Osteoblast (primary cell): ENCODE results near the gene TTC9B. TPM values are rescaled to one million over a fixed set of nuclear protein-coding genes. Genes with fewer than 3 reads are reported as not detected.
A peak's percentile ranks its signal among the peaks of the same experiment; 100 is the strongest.

Experiments
- DNase-seq: peaks from one replicate; pipeline ENCODE4 v3.0.0; 2011; ENCODE audit warnings: low spot score, mixed read lengths; ENCODE audit not compliant: insufficient read length; ENCODE audit errors: missing footprints
- H2AFZ ChIP-seq: 2 replicates; pipeline ENCODE4 v1.6.0; 2011; ENCODE audit warnings: mild to moderate bottlenecking, low read length
- H3K27ac ChIP-seq: 2 replicates; pipeline ENCODE4 v1.5.1; 2011; ENCODE audit warnings: mild to moderate bottlenecking, low read depth, low read length, moderate library complexity
- H3K27me3 ChIP-seq: 2 replicates; pipeline ENCODE4 v1.6.0; 2012; ENCODE audit warnings: mild to moderate bottlenecking, control low read depth, inconsistent platforms, low read length, moderate library complexity; ENCODE audit not compliant: insufficient read depth
- H3K36me3 ChIP-seq: 2 replicates; pipeline ENCODE4 v1.5.1; 2011; ENCODE audit warnings: mild to moderate bottlenecking, low read length, control low read depth, moderate library complexity; ENCODE audit not compliant: insufficient read depth
- H3K4me1 ChIP-seq: 2 replicates; pipeline ENCODE4 v1.5.1; 2011; ENCODE audit warnings: mild to moderate bottlenecking, low read length, control low read depth, moderate library complexity; ENCODE audit not compliant: insufficient read depth
- H3K4me2 ChIP-seq: 2 replicates; pipeline ENCODE4 v1.6.0; 2011; ENCODE audit warnings: mild to moderate bottlenecking, low read length; ENCODE audit not compliant: insufficient read depth
- H3K4me3 ChIP-seq: fragments of 200-600 bp; sonication (generic); 3 replicates; pipeline ENCODE4 v1.5.1; 2012; ENCODE audit warnings: mild to moderate bottlenecking, low read length, inconsistent platforms; ENCODE audit not compliant: insufficient read depth
- H3K79me2 ChIP-seq: 2 replicates; pipeline ENCODE4 v1.6.0; 2012; ENCODE audit warnings: mild to moderate bottlenecking, low read length, control low read depth, inconsistent platforms; ENCODE audit not compliant: insufficient read depth
- H3K9me3 ChIP-seq: 2 replicates; pipeline ENCODE4 v1.5.1; 2011; ENCODE audit warnings: low read depth, low read length, control low read depth
- H4K20me1 ChIP-seq: 2 replicates; pipeline ENCODE4 v1.6.0; 2012; ENCODE audit warnings: mild to moderate bottlenecking, low read length, control low read depth; ENCODE audit not compliant: insufficient read depth
- total RNA-seq: library from RNA; depleted of rRNA; stranded (reverse); fragments of >200 nt; gene quantifications from 2 replicates; pipeline ENCODE4 v1.2.3, GENCODE V29; 2012
- TF ChIP-seq, protein P1 (sequence below): IDR thresholded peaks from 2 replicates; pipeline ENCODE4 v1.5.1; 2011; ENCODE audit warnings: mild to moderate bottlenecking, low read depth, low read length, moderate library complexity; ENCODE audit errors: extremely low read depth

Gene TTC9B
- not detected in 2 replicates for total RNA-seq

DNA sequence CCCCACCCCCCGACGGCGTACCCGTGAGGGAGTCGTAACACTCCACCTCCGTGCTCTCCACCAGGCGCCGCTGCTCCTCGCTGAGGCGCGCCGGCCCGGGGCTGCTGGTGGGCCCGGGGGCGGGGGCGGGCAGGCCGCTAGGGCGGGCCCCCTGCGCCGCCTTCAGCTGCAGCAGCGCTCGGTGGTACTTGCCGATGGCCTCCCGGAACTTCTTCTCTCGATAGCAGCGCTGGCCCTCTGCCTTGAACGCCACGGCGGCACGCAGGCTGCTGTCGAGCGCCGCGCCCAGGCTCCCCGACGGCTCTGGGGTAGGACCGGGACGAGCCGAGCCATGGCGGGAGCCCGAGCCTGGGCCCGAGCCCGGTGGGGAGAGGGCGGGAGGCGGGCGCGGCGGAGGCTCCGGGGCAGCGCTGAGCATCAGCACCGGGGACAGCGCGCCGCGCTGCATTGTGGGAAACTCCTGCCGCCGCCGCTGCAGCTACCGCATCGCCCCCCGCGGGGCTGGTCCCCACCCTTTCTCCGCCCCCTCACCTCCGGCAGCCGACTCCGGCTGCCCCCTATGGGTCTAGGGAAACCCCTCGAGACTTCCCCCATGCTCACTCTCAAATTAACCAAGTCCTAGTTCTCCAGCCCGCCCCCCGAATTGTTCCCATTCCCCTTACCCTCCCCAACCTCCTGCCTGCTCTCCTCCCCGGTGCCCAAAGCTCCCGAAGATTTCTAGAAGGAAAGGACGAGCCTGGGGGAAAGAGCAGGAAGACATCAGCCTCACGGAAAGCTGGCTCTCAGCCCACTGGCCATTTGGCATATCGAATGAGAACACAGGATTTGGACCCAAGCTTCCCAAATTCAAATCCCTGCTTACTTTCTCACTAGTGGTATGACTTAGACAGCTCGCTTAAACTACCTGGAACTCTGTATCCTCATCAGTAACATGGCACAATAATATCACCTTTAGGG is at the start of gene TTC9B:
TSS of gene TTC9B (minus strand) at position 451 of the 957 bp plus-strand sequence. CDS start at position 448, 3 bp downstream.
- Histone ChIP-seq H3K9me3 (no peaks in the 10 kb centered on the region), H3K27me3 (peaks cover 23% of the 10 kb centered on the region), H3K4me1 (peaks cover 6% of the 10 kb centered on the region), H3K4me2 (no peak within 1 kb of the TSS), H3K79me2 (no peaks in the 10 kb centered on the region), H3K4me3 (no peak within 1 kb of the TSS), H3K36me3 (no peaks in the 10 kb centered on the region), H3K27ac (no peak within 1 kb of the TSS), H4K20me1 (peaks cover 4% of the 10 kb centered on the region), H2AFZ (no peak within 1 kb of the TSS)
- DNase-seq = peak; percentile 97
- TF ChIP-seq, protein P1, sequence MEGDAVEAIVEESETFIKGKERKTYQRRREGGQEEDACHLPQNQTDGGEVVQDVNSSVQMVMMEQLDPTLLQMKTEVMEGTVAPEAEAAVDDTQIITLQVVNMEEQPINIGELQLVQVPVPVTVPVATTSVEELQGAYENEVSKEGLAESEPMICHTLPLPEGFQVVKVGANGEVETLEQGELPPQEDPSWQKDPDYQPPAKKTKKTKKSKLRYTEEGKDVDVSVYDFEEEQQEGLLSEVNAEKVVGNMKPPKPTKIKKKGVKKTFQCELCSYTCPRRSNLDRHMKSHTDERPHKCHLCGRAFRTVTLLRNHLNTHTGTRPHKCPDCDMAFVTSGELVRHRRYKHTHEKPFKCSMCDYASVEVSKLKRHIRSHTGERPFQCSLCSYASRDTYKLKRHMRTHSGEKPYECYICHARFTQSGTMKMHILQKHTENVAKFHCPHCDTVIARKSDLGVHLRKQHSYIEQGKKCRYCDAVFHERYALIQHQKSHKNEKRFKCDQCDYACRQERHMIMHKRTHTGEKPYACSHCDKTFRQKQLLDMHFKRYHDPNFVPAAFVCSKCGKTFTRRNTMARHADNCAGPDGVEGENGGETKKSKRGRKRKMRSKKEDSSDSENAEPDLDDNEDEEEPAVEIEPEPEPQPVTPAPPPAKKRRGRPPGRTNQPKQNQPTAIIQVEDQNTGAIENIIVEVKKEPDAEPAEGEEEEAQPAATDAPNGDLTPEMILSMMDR = no peak

GRCh38 chr19:40267601-40267997 is 49.4 kb upstream of the TTC9B start:
- Histone ChIP-seq H3K4me1 (no peaks in the 10 kb centered on the region), H3K9me3 (no peaks in the 10 kb centered on the region), H3K4me3 (no peak overlapping the region), H2AFZ (no peak overlapping the region), H3K27me3 (no peaks in the 10 kb centered on the region), H3K36me3 (peaks cover 22% of the 10 kb centered on the region), H3K79me2 (peaks cover 96% of the 10 kb centered on the region), H3K27ac (no peak overlapping the region), H3K4me2 (no peak overlapping the region), H4K20me1 (peaks cover 68% of the 10 kb centered on the region)
- DNase-seq = no peak
- TF ChIP-seq, protein P1 = no peak

DNA sequence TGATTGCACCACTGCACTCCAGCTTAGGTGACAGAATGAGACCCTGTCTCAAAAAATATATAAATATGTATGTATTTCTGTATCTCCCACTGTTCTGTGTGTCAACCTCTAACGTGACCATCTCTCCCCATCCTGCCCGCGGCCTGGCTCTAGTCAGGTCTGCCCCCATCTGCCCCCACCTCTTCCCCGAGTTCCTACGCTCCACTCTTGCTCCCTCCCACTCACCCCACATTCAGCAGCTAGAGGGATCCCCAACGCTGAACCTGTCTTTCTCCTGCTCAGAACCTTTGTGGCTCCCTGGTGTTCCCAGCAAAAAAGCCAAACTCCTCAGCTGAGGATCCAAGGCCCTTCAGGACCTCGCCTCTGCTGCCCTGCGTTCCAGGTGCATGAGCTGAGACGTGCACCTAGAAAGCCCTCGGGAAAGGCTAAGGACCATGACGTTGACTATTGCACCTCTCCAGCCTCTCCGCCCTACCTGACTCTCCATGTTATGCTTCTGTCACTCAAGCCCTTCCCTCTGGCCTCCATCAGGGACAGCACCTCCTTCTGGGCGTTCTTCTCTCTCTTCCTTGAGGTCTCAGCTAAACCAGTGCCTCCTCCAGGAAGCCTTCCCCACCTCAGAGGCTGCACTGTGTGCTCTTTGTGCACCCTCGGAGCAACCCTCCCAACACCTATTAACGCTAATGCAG is 48.9 kb upstream of the TTC9B start:
- Histone ChIP-seq H3K79me2 (peaks cover 96% of the 10 kb centered on the region), H3K4me2 (no peak overlapping the region), H3K36me3 (peaks cover 23% of the 10 kb centered on the region), H3K9me3 (no peaks in the 10 kb centered on the region), H2AFZ (no peak overlapping the region), H3K4me3 (no peak overlapping the region), H3K4me1 (no peaks in the 10 kb centered on the region), H4K20me1 (peaks cover 68% of the 10 kb centered on the region), H3K27ac (no peak overlapping the region), H3K27me3 (no peaks in the 10 kb centered on the region)
- no peak for DNase-seq
- TF ChIP-seq, protein P1 = no peak

DNA sequence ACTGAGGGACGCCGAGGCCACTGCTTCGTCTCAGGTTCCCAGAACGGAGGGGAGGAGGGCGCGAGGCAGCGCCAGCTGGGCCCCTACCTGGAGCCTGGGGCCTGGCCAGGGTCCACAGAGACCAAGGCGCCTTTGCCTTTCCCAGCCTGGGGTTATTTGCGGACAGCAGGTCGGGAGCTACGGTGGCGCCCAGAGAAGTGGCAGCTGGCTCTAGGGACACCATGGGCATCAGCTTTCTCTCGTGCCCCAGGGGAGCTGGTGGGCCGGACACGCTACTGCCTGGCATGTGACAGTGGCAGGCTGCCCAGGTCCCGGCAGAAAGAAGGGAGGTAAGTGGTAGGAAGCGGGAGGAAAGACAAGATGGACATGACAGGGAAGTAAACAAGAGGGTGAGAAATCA is 47.9 kb upstream of the TTC9B start:
- Histone ChIP-seq H3K4me2 (no peak overlapping the region), H3K9me3 (no peaks in the 10 kb centered on the region), H3K4me1 (no peaks in the 10 kb centered on the region), H3K4me3 (no peak overlapping the region), H3K79me2 (peaks cover 94% of the 10 kb centered on the region), H3K27ac (no peak overlapping the region), H4K20me1 (peaks cover 62% of the 10 kb centered on the region), H3K27me3 (no peaks in the 10 kb centered on the region), H2AFZ (no peak overlapping the region), H3K36me3 (peaks cover 23% of the 10 kb centered on the region)
- DNase-seq = no peak
- TF ChIP-seq, protein P1 = no peak
